HepG2 (cell line): ENCODE results near the gene TMEM117.

Source experiments
- EZH2 ChIP-seq: conservative IDR thresholded peaks from 2 replicates; pipeline ENCODE4 v1.6.1; 2012; ENCODE audit warnings: mild to moderate bottlenecking, low read depth, low read length, moderate library complexity
- GATAD2A ChIP-seq: IDR thresholded peaks from 2 replicates; pipeline ENCODE4 v1.6.1; 2016
- PPARG ChIP-seq: conservative IDR thresholded peaks from 2 replicates; pipeline ENCODE4 v1.6.1; 2016; ENCODE audit warnings: missing biosample characterization, missing genetic modification reagents

DNA sequence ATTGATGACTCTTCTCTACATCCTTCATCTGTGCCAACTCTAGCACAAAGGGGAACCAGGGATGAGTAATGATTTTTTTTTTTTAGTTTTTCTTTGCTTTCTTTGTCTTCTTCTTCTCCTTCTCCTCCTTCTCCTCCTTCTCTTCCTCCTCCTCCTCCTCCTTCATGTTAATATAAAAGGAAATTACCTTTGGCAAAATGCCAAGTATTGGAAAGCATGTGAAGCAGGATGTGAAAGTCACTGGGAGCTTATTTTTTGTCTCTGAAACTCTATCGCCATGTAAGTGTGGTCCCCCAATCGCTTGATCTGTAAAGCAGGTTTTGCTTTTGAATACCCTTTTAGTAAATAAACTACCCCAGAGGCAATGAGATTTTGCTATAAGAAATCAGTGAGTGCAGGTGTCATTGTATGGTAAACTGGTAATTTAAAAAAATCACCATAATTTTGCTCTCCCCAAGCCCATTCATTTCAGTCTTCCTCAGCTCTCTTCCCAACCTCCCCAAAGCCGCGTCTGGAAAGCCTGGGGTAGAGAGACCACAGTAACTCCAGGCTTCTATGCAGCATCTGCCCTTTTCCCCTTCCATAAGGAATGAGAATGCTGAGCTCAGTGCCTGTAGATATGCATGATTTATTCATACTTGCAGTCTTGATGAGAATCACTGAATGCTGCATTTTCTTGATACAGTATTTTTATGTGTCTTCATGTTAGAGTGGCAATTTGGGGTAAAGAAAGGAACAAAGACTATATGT is 388.7 kb downstream of the TMEM117 start:
- TF ChIP-seq EZH2 = no peak
- no peak for TF ChIP-seq GATAD2A
- TF ChIP-seq PPARG = no peak
